Neural progenitor cell (in vitro differentiated cells): Measurements from ENCODE around the gene SLC3A2.
"Not testable (repeated sequence)": the region's sequence is repeated elsewhere in the genome, so short reads cannot be mapped to it uniquely, and the experiment has no call there.

Experiments
- CTCF ChIP-seq: fragments of 200-600 bp; sonication (generic); IDR thresholded peaks from 2 replicates; pipeline ENCODE4 v1.5.1; 2017; ENCODE audit warnings: antibody characterized with exemption, mild to moderate bottlenecking
- EZH2phosphoT487 ChIP-seq: fragments of 200-600 bp; sonication (generic); IDR thresholded peaks from 2 replicates; pipeline ENCODE4 v1.6.1; 2017; ENCODE audit warnings: antibody characterized with exemption

- not testable (repeated sequence) for TF ChIP-seq CTCF, EZH2phosphoT487
Observed at GRCh38 chr11:62859281-62859703, 21.4 kb upstream of the SLC3A2 start.
